ENCODE data around the gene VCAM1. TPM values are rescaled to one million over a fixed set of nuclear protein-coding genes. Genes with fewer than 3 reads are reported as not detected.

VCAM1 gene
- total and polyA plus RNA-seq, 11 donors, result 1.3 to 40.7 (median 3.9) TPM

DNA sequence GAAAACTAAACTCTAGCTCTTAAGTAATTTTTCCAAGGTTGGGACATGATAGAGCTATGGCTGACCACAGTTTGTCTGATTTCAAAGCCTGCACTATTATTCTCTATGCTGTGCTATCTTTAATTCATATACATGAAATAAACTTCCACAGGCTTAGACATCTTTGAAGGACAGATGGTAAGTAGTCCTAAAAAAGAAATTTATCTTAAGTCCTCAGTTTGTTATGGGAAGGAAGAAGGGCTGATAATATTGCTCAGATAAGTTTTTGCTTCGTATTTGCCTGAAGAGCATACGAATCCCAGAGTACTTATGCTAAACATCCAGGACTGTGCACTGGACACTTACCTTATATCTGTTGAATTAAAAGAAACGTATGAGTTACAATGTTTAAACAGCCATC, 39.6 kb downstream of the VCAM1 start:
- Histone ChIP-seq H3K27me3 (no peaks in the 10 kb centered on the region), H3K36me3 (no peaks in the 10 kb centered on the region), H3K4me1 (no peaks in the 10 kb centered on the region), H3K4me3 (no peak overlapping the region), H3K9me3 (no peaks in the 10 kb centered on the region), H3K27ac (no peak overlapping the region)
- TF ChIP-seq POLR2A (IDR thresholded peaks at IDR 0.05), result no peak
- TF ChIP-seq, protein P1, sequence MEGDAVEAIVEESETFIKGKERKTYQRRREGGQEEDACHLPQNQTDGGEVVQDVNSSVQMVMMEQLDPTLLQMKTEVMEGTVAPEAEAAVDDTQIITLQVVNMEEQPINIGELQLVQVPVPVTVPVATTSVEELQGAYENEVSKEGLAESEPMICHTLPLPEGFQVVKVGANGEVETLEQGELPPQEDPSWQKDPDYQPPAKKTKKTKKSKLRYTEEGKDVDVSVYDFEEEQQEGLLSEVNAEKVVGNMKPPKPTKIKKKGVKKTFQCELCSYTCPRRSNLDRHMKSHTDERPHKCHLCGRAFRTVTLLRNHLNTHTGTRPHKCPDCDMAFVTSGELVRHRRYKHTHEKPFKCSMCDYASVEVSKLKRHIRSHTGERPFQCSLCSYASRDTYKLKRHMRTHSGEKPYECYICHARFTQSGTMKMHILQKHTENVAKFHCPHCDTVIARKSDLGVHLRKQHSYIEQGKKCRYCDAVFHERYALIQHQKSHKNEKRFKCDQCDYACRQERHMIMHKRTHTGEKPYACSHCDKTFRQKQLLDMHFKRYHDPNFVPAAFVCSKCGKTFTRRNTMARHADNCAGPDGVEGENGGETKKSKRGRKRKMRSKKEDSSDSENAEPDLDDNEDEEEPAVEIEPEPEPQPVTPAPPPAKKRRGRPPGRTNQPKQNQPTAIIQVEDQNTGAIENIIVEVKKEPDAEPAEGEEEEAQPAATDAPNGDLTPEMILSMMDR (IDR thresholded peaks at IDR 0.05), result no peak
- DNase-seq, result no peak
- 71 to 75% (median 73%) methylated on average over 3 of the region's 3 CpGs for WGBS, 4 donors
- ATAC-seq, result no peak
- intact Hi-C loops (cut with DNase I), result no loop called here

- intact Hi-C loops (cut with DNase I), result no loop called here
- H3K27ac ChIP-seq, result no peak overlapping the region
- no peaks in the 10 kb centered on the region for H3K4me1 ChIP-seq
- no peaks in the 10 kb centered on the region for H3K36me3 ChIP-seq
- H3K9me3 ChIP-seq, result no peaks in the 10 kb centered on the region
- no peaks in the 10 kb centered on the region for H3K27me3 ChIP-seq
- ATAC-seq, result no peak
- TF ChIP-seq, protein P1 (IDR thresholded peaks at IDR 0.05), result no peak
- TF ChIP-seq POLR2A (IDR thresholded peaks at IDR 0.05), result no peak
- no peak overlapping the region for H3K4me3 ChIP-seq
- no peak for DNase-seq
These were observed 41.0 kb downstream of the VCAM1 start for GRCh38 chr1:100760511-100760910.

GRCh38 chr1:100762461-100762860, 42.9 kb downstream of the VCAM1 start:
- WGBS, 4 donors, result 69 to 97% (median 77%) methylated on average over 2 of the region's 2 CpGs
- ATAC-seq, result no peak

GRCh38 chr1:100767176-100767890, 47.8 kb downstream of the VCAM1 start:
- no peaks in the 10 kb centered on the region for H3K27me3 ChIP-seq
- no peak for TF ChIP-seq POLR2A (IDR thresholded peaks at IDR 0.05)
- TF ChIP-seq, protein P1 (IDR thresholded peaks at IDR 0.05), result no peak
- DNase-seq (no peak), ATAC-seq (no peak)
- peaks cover 0 to 19% (median 7%) of the 10 kb centered on the region in 12 donors for H3K4me1 ChIP-seq
- no peak overlapping the region for H3K27ac ChIP-seq
- no peak overlapping the region for H3K4me3 ChIP-seq
- no peaks in the 10 kb centered on the region for H3K9me3 ChIP-seq
- no peaks in the 10 kb centered on the region for H3K36me3 ChIP-seq
- intact Hi-C loops (cut with DNase I), result no loop called here

More at GRCh38 chr1:100762461-100762860, 42.9 kb downstream of the VCAM1 start:
- Histone ChIP-seq H3K4me3 (no peak overlapping the region), H3K36me3 (no peaks in the 10 kb centered on the region), H3K9me3 (no peaks in the 10 kb centered on the region), H3K27ac (no peak overlapping the region), H3K27me3 (no peaks in the 10 kb centered on the region), H3K4me1 (peaks cover 0 to 6% (median 0%) of the 10 kb centered on the region in 12 donors)
- intact Hi-C loops (cut with DNase I), result no loop called here
- TF ChIP-seq POLR2A (IDR thresholded peaks at IDR 0.05), result no peak
- TF ChIP-seq, protein P1 (IDR thresholded peaks at IDR 0.05), result no peak
- DNase-seq, result no peak

Data from heart left ventricle (tissue), 16 donors.